ENCODE results near the gene RASGRP1.

DNA sequence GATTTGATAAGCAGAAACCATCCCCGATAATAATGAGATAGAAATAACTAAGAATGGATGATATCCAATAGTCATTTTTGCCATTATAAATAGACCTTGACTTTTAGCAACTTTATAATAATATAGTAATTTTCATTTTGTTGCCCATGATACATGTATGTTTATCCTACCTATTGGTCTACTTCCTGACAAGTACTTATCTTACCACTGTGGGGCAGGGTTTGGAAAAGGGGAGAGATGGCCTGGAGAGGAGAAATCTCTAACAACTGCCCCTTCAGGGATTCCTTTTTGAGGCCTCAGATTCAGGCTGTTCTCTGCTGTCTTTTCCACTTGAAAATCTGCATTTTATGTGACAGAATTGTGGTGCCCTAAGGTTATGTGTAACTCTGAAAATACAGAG lies 68.5 kb downstream of the RASGRP1 start:
- TF ChIP-seq FOXM1 (IDR thresholded peaks at IDR 0.05; ENCODE audit: borderline replicate concordance) = no peak
- TF ChIP-seq SP1 (IDR thresholded peaks at IDR 0.05) = no peak
- TF ChIP-seq BHLHE40 (IDR thresholded peaks at IDR 0.05; ENCODE audit: borderline replicate concordance) = no peak
- no peak for TF ChIP-seq SUZ12 (IDR thresholded peaks at IDR 0.05)
- TF ChIP-seq FOXK2 (IDR thresholded peaks at IDR 0.05) = no peak
- TF ChIP-seq ELF4 (IDR thresholded peaks at IDR 0.05) = no peak
- no peak for TF ChIP-seq ZNF384 (IDR thresholded peaks at IDR 0.05)
- no peak for TF ChIP-seq TARDBP (IDR thresholded peaks at IDR 0.05)
- TF ChIP-seq NFRKB (IDR thresholded peaks at IDR 0.05) = no peak
- TF ChIP-seq ARNT (IDR thresholded peaks at IDR 0.05) = no peak
- no peak for TF ChIP-seq L3MBTL2 (conservative IDR thresholded peaks at IDR 0.05)
- no peak for TF ChIP-seq FOXA1 (IDR thresholded peaks at IDR 0.05)
